Measurements from ENCODE around the gene ASPSCR1. TPM values are rescaled to one million over a fixed set of nuclear protein-coding genes. Genes with fewer than 3 reads are reported as not detected.

Gene ASPSCR1
- polyA plus RNA-seq, 4 donors: 19.5 to 39.0 (median 23.1) TPM

DNA sequence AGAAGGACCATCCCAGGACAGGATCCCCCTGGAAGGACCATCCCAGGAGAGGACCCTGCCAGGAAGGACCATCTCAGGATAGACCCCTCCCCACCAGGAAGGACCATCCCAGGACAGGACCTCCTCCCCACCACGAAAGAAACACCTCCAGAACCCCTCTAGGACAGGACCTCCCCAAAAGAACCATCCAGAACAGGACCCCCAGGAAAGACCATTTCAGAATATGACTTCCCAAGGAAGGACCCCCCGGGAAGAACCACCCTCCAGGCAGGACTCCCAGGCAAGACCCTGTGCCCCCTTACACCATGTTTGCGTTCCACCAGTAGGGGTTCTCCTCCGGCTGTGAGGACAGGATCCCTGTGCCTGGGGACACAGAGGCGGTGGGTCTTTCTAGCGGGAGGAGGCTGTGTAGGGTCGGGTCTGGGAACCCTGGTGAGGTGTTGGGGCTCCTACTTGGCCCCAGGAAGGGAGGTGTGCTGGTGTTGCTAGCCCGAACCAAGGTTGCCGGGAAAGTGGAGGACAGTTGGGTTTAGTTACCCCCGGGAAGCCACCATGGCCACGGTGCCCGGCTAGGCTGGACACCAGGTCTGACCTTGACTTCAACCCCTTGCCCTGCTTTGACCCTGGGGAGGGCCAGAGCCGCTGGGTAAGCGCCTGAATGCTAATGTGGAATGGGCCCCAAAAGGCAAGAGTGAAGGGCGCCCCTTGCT lies 18.6 kb upstream of the ASPSCR1 start:
- no peak for DNase-seq (ENCODE audit: low read depth in 4 of 4, low spot score in 3 of 4)

DNA sequence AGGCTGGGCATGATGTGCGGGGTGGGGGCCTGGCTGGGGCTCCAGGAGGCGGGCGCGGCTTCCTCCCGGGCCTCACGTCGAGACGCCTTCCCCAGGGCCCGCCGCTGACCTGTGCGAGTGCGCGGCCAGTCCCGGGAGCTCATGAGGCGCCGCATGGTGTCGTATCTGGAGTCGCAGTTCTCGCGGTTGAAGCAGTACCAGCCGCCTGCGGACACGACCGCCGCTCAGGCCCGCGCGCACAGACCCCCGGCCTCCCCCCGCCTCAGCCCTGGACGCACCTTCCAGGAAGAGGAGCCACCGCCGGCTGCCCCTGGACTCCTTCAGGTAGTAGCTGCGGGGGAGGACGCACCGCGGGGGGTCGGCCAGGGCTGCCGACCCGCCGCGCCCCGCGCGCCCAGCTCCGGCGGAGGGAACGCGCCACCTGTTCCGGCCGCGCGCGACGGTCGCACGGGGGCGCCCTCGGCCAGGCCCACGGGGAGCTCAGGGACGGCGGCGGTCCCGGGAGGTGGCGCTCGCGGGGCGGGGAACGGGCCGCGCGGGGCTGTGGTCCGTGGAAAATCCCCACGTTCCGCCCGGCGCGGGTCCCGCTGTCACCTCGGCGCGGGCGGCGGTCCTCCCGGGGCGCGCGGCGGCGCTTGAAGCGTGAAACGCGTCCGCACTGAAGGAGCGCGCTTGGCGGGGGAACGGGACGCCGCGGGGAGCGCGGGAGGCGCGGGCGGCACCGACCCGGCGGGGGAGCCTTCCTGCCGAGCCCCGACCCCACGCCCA lies 17.9 kb upstream of the ASPSCR1 start:
- DNase-seq (ENCODE audit: low read depth in 4 of 4, low spot score in 3 of 4): no peak

DNA sequence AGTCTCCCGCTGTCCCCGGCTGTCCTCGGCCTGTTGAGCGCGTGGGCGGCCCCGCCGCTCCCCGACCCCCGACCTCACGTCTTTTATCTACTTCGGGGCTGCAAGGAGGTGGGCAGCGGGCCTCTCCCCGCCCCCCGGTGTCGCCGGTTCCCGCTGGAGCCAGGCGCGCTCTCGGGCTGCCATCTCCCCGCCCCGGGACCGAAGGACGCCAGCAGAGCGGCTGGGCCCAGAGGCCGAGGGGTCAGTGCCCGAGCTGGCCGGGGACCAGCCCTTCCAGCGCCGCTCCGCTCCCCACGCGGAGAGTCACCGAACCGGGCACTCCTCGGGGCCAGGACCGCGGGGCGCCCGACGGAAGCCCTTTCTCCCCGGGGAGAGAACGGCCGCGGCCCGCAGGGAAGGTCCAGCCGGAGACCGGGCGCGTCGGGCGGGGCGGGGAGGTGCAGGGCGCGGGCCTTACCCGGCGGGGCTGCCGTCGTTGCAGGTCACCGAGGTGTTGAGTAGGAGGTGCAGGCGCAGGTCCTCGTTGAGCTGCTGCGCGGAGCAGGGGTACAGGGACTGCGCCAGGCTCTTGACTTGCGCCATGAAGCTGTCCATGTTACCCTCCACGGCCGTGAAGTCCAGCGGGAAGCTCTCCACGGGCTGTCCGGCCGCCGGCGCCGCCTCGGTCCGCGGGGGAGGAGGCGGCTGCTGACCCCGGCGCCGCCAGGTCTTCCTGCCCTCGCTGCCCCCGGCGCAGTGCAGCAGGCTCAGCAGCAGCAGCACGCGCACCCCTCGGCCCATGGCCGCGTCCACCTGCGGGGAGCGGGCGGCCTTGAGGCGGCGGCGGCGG lies 17.1 kb upstream of the ASPSCR1 start:
- DNase-seq (ENCODE audit: low read depth in 4 of 4, low spot score in 3 of 4): no peak

DNA sequence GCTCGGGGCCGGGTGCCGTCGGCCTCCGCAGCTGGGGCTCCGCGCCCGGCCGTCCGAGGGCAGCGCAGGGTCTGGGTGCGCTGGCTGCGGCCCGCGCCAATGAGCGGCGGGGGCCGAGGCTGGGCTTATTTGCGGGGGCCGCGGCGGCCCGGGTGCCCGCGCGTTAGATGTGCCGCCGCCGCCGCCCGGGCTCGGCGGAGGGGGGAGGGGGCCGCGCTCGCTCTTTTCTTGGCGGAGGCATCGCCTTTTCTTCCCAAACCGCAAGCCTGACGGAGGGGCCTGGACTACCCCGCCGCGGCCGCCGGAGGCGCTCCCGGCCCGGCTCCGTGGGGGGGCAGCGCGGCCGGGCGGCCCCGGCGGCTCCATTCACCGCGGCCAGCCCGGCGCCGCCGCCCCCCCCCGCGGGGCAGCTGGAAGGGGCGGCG lies 16.3 kb upstream of the ASPSCR1 start, which contains the start of gene NOTUM:
Gene NOTUM, minus strand, starts transcription at position 101 of the 425 bp plus-strand sequence. CDS start 278 bp downstream, outside the sequence.
- DNase-seq (ENCODE audit: low read depth in 4 of 4, low spot score in 3 of 4): no peak

DNA sequence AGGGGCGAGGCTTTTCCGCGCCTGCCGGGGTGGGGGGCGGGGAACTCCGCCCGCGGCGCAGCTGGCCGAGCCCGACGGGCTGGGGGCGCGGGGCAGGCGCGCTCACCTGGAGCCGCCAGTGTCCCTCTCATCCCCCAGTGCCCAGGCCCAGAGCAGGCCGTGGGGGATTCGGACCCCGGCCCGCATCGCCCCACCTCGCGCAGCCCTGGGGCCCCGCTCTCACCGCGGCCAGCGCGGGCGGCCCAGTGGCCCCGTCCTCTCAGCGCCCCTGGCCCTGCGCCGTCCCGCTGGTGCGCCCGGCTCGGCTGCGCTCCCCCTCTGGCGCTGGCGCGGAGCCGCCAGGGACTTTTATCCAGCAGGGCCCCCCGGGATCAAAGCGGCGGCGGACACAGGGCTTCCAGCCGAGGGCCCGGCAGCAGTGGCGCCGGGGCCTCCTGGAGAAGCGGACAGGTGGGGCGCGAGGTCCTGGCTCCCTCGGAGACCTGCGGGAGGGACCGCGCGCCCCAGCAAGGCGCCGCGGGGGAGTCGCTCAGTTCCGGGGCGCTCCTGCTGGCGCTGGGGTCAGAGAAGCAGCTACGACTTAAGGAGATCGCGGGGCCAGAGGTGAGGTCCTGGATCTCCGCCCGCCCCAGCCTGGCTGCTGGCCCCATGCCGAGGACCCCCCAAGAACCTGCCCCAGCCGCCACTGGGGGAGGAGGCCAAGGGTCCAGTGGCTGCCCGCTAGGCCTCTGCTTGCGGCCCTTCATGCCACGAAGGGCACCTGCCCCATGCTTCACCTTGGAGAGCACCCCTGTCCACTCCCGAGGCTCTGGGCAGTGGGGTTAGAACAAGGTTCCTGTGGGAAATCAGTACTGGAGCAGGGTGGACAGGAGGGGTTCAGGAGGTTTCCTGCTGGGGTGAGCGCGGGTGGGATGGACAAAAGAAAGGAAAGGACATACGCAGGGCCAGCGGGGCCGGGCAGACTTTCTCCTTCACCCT lies 15.6 kb upstream of the ASPSCR1 start:
- DNase-seq (ENCODE audit: low read depth in 4 of 4, low spot score in 3 of 4): no peak

DNA sequence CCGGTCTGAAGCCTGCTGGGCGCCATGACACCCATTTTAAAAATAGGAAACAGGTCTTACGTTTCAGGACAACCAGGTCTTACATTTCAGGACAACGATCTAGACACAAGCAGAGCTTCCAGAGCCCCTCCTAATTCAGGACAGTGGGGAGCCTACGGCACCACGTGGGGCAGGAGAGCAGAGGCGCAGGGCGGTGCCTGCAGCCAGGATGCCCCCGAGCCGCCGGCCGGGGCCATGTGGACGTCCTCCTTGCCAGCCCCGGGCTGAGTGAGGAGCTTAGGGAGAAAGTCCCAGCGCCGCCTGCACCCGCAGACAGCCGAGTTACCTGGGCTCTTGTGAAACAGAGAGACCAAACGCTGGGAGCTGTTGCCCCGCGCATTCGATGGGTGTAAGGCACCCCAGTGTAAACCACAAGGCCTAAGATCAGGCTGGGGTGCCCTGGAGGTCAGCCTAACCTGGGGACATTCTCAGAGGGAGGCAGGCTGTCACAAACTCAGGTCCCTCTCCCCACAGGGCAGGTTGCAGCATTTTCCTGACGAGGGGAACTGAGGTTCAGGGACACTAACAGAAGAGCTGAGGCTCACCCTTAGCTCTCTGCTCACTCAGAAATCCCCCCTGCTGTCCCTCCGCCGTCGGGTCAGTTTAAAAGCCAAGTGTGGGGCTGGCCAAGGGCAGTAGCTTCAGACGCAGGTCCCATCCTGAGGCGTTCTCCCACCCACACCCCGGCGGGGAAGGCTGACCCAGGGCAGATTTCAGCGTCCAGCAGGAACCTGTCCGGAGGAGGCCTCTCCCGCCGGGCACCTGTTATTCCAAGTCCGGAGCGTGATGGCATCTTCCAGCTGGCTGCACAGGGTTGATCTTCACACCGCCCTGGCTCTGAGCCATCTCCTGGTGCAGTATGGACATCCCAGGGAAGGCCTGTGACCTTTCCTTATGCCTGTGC lies 14.7 kb upstream of the ASPSCR1 start:
- no peak for DNase-seq (ENCODE audit: low read depth in 4 of 4, low spot score in 3 of 4)

DNA sequence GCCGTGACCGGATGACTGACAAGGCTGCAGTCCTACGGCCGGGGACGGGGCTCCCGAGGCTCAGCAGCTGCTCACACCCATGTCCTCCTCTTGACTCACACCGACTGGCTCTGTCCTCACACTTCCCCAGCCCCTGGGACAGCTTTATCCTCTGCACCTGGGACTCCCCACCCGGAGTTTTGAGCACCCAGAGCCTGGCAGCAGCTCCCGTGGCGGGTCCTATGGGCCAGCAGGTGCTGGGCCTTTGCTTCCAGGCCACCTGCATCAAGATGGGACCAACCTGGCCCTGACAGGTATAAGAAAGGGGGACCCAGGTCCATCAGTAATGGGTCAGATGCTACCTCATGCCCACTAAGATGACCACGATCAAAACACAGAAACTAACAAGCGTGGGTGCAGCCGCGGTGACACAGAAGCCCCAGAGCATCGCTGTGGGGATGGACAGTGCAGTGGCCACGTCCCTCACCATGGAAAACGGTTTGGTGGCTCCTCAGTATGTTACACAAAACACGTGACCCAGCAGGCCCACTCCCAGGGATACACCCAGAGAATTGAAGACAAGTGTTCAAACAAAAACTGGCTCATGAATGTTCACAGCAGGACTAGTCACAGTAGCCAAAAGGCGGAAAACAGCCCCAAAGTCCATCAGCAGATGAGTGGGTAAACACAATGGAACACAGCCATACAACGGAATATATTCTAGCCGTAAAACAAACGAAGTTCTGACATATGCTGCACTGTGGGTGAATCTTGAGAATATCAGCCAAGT lies 13.2 kb upstream of the ASPSCR1 start:
- no peak for DNase-seq (ENCODE audit: low read depth in 4 of 4, low spot score in 3 of 4)

DNA sequence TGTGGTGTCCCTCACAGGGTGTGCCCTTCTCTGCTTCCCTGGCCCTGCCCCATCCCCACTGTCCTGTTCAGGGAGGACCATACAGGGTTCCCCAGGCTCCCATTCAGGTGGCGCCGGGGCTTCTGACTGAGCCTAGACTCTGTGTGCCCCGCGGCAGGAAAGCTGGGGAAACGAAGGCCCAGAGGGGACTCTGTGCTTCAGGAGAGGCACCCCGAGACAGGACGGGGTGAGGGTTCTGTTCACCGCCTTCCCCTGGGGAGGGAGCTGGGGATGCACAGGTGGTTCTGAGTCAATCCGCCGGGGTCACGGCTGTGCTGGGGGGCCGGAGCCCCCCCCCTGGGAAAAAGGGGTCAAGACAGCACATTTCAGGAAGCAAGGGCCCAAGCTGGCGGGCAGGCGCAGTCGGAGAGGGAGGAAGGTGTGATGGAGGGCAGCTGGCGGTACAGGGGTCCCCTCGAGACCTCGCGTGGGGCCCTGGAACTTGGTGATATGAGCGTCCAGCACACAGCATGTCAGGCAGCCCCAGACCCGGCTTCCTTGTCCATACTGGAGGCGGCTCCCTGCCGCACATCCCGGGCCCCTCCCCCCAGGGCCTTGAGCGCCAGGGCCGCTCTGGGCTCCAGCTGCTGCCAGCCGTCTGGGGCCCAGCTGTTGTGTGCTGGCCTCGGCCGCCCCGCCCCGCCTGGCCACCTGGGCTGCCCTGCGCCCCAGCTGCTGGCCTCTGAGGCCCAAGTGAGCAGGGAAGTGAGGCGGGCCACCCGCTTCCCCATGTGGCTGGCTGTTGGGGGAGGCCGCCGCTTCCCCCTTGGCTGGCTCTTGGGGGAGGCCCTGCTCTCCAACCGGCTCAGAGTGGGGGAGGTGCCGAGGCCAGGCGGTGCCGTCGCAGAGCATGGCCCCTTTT lies 10.8 kb upstream of the ASPSCR1 start:
- DNase-seq (ENCODE audit: low read depth in 4 of 4, low spot score in 3 of 4): no peak

DNA sequence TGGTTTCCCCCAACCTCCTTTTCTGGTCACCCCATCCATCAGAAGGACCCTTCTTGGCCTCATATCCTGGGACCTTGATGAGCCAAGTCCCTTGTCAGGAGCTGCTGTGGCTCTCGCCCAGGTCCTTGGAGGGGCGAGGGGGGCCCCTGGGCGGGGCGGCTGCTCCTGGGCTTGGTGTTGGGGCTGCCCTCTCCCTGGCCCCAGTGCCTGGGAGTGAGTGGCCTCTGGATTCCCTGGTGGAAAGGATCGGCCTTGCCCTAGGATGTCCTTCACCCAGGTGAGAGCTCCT lies 10.2 kb upstream of the ASPSCR1 start:
- no peak for DNase-seq (ENCODE audit: low read depth in 4 of 4, low spot score in 3 of 4)

DNA sequence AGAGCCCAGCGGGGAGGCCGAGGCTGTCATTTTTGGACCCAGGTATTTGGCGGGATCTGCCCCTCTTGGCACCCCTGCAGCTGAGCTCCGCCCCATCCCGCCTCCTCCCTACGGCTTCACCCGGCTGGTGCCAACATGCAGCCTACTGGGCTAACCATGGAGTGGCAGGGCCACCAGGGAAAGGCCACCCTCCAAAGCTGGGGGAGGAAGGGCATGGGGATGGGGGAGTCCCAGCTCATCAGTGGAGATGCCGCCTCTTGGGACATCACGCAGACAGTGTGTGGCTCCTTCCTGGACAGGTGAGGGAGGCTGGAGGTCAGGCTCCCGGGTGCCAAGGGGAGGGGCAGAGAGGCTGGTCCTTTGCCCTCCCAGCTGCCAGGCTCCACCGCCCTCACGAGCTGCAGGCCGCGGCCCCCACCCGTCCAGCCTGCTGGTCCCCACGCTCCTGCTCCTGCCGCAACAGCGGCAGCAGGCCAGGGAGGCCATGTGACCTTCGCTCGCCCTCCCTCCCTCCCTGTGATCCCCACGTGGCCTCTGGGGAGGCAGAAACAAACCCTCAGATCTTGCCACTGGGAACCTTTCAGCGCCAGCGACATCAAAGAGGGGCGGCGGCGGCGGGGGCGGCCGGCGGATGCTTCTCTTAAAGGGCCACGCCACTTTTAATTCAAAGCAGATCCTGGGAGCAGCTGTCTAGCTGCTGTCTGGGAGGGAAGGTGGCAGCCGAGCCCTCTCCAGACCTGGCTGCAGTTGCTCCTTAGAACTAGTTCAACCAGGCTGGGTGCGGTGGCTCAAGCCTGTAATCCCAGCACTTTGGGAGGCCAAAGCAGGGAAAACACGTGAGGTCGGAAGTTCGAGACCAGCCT lies 9.7 kb upstream of the ASPSCR1 start:
- no peak for DNase-seq (ENCODE audit: low read depth in 4 of 4, low spot score in 3 of 4)

DNA sequence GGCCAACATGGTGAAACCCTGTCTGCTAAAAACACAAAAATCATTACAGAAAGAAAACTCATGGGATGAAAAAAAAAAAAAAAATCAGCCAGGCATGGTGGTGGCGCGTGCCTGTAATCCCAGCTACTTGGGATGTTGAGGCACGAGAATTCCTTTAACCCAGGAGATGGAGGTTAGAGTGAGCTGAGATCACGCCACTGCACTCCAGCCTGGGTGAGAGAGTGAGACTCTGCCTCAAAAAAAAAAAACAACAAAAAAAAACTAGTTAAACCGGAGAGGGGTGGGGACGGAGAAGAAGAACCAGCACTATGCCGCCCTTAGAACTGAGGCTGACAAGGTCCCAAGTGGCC lies 9.1 kb upstream of the ASPSCR1 start:
- no peak for DNase-seq (ENCODE audit: low read depth in 4 of 4, low spot score in 3 of 4)

DNA sequence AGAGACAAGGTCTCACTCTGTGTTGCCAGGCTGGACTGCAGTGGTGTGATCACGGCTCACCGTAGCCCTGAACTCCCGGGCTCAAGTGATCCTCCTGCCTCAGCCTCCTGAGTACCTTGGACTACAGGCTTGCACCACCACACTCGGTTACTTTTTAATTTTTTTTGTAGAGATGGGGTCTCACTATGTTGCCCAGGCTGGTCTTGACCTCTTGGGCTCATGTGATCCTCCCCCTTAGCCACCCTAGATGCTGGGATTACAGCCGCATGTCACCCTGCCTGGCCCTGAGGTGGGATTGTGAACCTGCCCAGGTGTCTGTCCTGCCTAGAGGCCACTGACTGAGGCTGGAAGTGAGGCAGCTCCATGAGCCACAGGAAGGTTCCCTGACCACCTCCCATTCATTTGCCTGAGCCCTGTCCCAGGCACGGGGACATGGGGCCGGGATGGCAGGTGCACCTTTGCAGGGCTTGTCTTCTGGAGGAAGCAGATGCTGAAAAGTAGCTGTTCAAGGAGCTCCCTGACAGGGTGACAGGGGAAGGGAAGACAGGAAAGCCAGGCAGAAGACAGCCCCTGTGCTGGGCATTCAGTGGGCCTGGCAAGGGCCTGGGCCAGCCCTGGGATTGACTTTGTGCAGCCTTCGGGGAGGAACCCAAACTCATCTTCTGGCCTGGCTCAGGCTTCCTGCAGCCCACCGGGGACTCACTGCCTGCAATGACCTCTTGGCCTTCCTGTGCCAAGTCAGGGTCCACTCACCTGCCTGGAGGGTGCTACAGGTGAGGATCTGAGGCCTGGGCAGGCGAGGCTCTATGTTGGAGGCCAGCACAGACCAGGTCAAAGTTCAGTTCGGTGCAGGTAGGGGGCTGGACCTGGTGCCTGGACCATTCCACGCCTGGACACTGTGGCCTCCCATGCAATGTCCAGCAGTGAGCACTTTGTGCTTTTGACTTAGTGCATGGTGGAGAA lies 8.3 kb upstream of the ASPSCR1 start:
- DNase-seq (ENCODE audit: low read depth in 4 of 4, low spot score in 3 of 4): no peak

DNA sequence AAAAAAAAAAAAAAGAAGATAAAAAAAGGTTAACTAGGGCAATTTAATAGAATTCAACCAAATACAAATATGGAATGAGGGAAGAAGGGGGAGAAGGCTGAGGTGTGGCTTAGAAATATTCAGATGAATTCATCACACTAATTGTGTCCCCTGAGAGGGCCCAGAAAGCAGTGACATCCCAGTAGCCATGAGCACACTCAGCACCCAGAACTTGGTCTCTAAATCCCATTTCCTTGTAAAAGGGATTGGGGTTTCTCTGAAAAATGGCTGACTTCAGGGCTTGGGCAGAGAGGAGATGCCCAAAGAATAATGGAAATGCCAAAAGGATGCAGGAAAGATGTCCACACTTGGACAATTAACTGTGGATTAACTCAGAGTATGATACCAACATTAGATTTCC lies 4.0 kb upstream of the ASPSCR1 start:
- DNase-seq (ENCODE audit: low read depth in 4 of 4, low spot score in 3 of 4): no peak

DNA sequence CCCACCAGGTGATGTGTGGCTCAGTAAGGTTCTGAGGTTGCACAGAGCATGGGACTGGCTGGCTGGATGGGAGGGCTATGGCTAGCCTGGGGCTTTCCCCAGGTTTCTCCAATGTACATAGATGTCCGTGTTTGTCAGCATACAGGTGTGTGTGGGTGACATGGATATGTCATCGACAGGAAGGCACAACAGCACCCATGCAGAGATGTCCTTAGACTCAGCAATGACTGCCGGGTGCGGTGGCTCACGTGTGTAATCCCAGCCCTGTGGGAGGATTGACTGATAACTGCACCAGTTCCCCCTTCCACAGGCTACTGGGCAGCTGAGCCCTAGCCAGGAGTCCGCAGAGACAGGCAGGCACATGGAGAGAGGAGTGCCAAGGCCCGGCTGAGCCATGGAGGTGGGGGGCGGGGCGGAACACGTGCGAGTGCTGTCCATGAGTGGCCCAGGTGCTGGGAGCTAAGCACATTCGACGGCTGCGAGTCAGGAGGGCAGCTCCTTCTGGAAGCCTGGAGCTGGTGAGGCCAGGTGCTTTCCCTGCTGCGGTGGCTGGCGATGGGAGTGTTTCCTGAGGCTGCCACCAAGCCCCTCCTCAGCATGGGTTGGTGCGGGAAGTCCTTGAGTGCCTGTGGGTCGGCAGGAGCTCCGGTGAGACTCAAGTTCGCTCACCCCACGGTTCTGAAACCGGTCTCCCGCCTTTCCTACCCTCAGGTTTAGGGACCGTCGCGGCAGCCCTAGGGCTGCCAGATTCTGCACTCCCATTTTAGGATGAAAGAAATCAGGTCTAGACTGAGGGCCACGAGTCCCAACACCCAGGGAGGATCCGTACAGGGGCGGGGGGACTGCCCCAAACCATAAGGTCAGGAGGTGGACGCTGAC lies 858 bp upstream of the ASPSCR1 start:
- DNase-seq (ENCODE audit: low read depth in 4 of 4, low spot score in 3 of 4): no peak
